HG02884 (cell line): ENCODE measurements around the gene CEP152.
"Not testable (repeated sequence)": the region's sequence is repeated elsewhere in the genome, so short reads cannot be mapped to it uniquely, and the experiment has no call there.

ENCODE experiments used
- ATAC-seq: cut with Tn5 transposase; IDR thresholded peaks from one replicate; pipeline ENCODE4 v1.9.1; 2021; ENCODE audit warnings: mild to moderate bottlenecking, moderate library complexity; ENCODE audit not compliant: unreplicated experiment

CEP152 gene

DNA sequence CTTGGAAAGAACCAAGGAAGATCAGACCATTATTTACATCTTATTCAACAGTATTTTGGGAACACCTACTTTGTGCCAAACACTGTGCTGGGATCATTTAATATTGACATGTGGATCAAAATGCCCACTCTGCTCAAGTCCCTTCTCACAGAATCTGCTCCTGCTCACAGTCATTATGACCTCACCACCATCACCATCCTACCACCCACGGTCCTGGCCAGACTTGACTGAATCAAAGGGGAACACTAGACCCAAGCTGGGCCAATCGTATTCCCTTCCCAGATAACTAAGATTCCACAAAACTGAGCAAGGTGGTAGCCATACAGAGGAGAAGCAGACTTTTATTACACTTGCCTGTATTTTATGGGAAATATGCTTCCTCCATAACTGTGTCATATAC, 3.4 kb upstream of the CEP152 start:
- ATAC-seq: no peak

DNA sequence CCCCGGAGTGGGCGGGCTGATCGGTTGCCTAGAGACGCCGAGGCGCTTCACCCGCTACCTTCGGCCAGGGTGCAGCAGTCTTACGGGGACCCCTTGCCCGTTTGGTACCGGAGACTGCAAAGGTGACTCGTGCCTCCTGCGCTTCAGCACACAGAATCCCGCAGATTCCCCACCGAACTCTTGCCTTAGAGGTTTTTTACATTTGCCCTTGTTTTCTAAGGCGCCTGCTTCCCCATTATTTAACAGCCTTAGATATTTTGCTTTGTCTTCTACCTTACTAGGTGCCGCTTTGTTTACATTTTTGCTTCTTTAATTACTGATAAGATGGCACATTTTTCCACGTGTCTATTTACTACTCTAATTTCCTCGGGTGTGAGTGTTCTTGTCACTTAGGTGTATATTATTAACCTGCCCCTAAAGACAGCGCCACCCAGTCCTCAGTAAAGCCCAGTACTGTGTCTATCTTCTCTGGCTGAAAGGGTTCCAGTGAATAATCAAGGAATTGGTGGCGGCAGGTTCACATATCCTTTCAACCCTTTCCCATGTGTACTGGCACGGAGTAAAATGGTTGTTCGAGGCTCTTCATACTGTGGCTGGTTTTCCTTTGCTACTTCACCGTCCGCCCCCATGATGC, 573 bp upstream of the CEP152 start:
- no peak for ATAC-seq

DNA sequence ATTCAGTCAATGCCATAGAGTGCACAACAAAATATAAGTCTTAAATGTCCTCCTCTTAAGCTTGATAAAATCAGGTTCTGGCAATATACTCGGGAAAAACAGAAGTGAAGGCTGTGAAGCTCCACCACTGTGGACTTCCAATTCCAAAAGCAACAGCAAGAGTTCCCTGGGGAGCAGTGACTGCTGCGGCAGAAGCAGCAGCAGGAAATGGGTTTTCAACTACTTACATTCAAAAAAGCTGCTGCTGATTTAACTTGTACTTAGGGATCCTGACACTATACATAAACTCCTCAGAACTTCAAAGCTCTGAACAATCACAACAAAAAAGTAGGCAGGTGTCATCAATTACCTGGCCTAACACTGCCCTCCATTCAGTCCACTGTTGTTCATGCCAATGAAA, 4.7 kb downstream of the CEP152 start:
- ATAC-seq: no peak

DNA sequence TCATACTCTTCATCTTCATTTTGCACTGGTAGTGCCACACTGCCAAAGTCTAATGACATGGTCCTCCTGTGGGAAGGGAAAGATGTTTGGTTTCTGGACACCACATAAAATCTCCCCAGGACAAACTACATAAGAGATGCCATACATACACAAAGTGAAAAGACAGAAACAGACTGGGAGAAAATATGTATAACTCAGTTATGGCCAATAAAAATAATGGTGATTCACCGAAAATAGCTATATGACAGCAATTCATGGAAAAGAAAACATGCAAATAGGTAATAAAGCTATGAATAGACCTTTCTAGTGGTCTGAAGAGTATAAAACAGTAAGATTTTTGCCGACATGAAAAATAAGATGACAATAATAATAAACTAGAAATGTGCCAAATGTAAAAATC, 5.3 kb downstream of the CEP152 start:
- no peak for ATAC-seq

DNA sequence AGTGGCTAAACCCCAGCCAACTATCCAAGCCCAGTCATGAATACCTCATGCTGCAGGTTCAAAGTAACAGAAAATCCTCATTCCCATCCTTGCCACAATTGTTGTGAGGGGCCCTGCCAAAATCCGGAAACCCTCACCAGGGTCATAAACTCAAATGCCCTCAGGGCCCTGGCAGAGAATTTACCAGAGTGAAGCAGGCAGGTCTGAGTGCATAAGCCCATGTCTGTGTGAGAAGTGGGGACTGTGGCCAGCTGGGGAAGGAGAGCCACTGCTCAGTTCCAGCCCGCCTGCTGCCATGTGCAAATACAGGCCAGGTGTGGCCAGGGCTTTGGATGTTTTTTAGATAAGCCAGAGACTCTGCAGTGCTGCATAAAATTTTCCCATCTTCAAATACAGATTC, 7.0 kb downstream of the CEP152 start:
- no peak for ATAC-seq

DNA sequence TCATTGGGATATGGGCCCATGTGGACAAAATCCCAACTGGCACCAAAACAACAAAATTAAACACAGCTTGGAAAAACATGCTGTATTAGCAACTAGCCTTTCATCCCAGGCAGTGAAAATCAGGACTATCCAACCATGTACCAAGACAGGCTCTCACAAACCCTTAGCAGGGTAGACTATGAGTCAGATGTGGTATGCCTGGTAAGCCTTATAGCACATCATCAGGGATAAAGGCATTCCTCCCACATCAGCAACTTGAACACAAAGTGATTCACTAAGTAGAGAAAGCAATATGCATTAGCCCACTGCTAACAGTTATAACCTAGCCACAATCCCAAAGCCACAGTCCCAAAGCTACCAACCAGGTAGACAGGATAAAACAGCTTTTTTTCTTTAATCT, 8.0 kb downstream of the CEP152 start:
- ATAC-seq: no peak

DNA sequence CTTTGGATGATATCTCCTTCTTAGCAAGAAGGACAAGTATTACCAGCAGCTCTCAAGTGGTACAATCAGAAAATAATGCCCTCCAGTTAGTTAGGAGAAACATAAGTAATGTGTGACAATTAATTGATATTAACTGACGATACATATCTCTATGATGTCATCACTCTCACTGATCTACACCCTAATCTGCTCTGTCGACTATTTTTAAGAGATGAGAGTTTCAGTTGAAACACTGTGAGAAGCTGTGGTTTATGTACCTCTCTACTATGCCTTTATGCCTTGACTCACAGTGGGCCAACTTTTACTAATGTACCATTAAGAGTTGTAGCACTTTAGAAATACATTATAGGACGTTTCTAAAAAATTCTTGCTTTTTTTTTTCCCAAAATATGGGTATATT, 8.6 kb downstream of the CEP152 start:
- ATAC-seq: no peak

DNA sequence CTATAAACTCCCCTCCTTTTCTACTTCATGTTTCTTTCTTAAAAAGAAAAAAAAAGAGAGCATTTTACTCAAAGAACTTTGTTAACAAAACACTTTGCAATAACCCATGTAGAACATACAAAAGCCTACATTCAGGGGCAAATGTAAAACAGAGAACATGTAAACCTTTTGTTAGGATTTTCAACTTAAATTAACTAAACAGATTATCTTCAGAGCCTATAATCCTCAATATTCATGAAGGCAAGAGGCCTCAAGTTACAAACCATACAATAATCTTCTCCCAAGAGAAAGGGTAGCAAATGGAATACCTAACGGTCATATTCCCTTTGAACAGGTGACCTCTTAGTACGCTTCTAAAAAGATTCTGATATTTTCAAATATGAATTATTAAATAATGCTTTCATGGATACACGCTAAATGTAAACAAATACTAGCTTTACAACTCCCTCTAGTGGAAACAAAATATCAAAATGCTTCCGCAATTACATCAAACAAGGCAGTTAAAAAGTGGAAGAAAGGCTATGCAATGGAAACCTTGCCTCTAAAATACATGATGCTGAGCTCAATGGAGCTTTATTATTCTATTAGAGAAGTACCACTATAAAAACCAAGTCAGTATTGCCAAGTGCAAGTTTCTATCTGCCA, 9.9 kb downstream of the CEP152 start:
- ATAC-seq: no peak

DNA sequence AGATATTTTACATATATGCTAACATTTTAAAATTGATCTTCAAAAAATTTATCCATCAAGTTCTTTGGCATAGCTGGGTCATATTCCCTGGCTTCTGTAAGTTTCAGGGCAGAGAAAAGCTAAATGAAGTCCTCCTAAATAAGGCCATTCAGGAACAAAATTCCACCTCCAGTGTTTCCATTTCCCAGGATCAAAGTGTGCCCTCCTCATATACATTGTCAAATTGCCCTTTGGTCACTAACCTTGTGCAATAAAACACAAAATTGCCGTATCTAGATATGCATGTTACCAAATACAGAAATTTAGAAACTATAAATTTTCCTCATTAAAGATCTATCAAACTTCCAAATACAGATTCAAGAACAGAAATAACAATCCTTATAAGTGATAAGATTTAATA, 10.6 kb downstream of the CEP152 start:
- no peak for ATAC-seq

DNA sequence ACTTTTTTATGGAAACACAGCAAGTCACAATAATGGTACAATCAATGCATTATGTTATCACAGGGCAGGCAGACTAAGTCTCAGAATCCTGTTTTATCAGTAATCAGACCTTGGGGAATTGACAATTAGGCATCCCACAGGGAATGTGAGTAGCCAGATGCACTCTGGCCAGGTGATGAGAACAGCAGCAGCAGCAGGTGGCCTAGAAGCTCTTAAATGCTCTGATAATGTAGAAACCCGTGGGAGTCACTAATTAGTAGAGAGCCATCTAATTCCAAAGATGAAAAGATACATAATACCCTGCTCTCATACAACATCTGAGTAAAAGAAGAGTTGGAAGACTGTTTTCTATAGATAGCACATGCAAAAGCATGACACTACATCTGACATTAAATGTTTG, 12.6 kb downstream of the CEP152 start:
- ATAC-seq: no peak

DNA sequence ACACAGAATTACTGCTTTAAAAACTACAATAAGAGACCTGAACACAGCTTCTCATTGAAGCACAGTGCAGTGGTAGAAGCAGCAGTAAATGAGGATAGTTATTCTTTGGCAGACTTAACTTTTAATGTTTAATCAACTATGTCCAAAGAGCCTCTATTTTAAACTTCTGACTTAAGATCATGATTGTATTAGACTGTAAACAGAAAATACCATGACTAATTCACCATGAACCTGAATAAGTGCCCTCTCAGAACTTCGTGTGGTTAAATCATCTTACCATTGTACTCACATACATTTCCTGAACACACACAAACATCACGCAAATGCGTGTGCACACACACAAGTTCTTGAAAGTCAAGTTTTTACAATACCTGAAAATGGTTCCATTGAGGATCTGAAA, 13.9 kb downstream of the CEP152 start:
- ATAC-seq: no peak

DNA sequence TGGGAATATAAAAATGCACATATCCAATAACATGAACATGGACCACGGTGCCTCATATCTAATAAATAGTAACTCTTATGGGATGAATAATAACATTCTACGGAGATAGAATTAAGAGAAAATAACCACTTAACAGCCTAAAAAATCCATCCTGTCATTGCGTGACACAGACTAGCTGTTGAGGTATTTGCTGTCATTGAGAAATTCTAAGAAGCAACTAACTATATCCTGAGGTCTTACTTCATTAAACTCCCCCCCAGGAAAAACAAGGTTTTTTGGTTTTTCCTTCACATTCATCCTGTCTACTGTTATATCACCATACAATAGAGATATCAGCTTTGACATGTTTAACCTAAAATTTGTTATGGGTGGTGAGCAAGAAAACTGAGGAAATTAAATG, 14.3 kb downstream of the CEP152 start:
- ATAC-seq: no peak

DNA sequence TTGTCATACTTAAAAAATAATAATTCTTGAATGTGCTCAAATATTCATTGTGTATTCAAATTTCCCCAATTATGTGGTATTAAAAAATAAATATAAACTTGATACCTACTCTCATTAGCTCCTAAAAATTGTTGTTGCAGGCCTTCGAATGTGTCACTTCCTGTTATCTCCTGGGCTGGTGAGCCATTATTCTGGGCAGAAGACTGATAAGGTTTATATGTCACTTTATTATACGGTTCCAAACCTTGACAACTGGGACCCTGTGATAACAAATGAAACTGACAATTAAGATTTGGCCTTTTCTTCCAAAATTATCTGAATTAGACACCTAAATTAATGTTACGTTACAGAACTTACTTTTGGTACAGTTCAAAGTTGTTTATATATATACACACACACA, 15.0 kb downstream of the CEP152 start:
- no peak for ATAC-seq

DNA sequence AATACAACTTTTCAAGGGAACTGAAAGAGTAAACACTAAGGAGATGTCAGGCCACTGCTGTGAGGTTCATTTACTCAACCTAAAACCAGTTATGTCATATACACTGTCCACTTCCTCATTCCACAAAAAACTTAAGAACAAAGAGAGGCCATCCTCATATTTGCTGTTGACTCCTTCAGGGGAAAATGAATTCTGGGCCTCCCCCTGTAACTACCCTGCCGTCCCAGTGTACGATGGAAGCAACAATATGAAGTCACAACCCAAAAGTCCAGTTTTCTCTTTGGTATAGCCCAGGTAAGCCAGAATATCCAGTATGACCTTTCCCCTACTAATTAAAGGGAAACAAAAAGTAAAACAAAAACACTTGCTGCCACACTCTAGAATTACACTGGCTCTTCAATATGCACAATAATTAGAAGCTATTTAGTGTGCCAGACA, 16.2 kb downstream of the CEP152 start:
- ATAC-seq: peak; percentile 99

DNA sequence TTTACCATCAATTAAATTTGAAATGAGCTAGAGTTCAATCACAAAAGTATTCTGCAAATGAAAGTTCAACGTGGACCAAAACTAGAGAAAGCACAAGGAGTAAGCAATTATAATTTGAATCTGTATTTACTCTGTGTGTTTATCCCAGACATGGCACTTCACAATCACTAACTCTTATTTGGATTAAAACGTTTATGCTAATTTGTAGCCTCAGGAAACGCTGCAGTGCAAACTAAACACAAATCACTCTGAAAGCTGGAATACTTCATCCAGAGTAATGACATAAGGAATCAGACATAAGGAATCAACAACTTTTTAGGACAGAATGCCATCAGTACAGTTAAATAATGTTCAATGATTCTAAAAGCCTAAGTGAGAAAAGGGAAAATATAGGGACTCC, 18.5 kb downstream of the CEP152 start:
- ATAC-seq: no peak

DNA sequence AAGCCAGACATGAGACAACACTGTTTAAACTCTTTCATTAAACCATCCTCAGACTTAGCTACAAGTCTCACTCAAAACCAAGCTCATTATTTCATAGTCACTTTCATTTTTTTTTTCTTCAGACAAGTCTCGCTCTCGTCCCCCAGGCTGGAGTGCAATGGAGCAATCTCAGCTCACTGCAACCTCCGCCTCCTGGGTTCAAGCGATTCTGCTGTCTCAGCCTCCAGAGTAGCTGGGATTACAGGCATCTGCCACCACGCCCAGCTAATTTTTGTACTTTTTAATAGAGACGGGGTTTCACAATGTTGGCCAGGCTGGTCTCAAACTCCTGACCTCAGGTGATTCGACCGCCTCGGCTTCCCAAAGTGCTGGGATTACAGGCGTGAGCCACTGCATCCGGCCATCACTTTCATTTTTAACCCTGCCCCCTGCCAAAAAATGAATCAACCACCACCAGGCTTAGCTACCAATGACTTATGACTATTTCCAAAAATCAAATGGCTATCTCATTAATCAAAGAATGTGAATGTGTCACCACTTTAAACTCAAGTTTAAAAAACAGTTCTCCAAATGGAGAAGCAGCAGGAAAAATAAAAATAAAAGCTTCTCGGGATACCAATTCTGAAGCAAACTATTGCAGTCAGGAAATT, 20.3 kb downstream of the CEP152 start:
- not testable (repeated sequence) for ATAC-seq

DNA sequence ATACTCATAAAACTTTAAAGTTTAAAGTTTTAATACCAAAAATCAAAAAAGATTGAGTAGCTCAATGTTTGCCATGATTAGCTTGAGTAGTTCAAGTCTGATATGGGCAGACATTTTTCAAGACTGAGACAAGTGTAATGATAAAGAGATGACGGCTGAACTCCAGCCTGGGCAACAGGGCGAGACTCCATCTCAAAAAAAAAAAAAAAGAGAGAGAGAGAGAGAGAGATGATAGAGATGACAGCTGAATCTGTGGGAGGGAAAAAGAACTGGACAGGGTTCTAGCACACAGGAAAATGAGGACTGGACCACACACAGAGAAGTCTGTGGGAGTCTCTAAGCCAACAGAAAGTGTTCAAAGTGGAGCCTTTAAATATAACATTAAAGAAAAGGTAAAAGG, 25.2 kb downstream of the CEP152 start:
- ATAC-seq: no peak

DNA sequence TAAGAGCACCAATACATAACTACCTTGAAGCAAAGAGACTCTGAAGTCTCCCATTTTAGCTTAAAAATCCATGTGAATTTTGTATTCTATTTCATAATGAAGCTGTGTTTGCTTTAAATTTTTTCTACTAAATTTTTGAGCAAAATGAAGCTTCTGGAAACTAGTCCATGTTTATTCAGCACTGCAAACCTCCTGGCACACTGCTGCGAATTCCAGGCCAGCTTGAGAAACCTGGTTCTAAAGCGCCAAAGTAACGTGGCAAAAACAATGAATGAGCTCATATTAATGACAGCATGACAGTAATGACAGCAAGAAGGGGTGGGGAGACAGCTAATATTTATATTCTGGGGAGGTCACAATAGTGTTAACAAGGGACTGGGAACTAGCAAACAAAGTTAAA, 25.7 kb downstream of the CEP152 start:
- ATAC-seq: no peak

DNA sequence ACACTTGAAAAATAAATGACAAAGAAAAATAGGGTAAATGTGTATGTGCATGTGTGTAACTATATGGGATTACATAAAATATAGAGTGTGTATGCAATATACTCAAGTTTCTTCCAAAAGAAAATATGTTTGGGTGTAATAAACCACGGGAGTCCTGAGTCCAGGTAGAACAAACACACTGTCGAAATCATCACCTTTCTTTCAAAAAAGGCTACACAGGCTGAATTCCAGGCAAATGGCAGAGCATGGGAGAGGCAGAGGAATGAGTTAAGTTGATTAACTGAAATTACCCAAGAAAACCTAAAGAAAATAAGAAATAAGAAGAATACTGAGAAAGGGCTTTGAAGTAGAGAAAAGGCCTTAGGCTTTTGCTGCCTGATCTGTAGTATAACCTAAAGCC, 26.1 kb downstream of the CEP152 start:
- ATAC-seq: no peak

DNA sequence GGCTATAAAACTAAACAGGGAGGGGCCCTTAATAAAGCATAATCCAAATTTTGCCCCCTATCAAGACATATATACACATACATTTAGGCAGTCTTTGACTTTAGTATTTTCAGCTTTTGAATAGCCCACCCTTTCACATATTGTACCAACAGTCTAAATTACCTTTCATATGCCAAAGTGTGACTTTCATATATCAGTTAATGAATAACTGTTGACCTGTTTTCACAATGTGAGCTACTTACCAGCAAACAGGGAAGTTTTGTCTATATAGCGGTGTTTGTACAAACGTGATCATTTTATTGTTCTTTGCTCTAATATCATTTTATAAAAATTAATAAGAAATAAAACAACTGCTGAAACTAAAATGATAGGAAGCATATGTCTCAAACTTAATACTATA, 28.0 kb downstream of the CEP152 start:
- no peak for ATAC-seq

DNA sequence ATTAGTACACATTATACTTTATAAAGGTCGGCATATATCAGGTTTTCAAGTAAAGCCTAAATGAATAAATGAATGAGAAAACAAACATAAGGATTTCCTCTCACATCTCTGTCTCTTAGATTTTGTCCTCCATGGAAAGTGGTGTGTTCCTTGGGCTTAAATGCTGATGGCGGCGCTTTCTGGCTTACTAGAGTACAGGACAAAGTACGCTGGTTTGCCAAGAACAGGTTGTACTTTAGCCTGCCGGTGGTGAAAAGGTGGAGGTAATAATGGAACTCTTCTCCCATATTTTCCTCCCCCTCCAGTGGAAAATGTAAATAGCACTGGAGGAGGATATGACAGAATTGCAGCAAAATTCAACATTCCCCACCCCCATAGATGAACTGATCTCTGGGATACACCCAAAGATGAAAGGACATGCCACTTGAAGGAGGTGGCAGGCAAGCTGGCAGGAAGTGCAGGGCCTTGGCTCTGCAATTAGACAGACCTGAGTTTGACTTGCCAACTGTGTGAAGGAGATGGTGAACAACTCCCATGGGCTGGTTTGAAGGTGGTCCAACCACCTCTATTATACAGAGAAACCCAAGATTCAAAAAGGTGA, 29.3 kb downstream of the CEP152 start:
- no peak for ATAC-seq

DNA sequence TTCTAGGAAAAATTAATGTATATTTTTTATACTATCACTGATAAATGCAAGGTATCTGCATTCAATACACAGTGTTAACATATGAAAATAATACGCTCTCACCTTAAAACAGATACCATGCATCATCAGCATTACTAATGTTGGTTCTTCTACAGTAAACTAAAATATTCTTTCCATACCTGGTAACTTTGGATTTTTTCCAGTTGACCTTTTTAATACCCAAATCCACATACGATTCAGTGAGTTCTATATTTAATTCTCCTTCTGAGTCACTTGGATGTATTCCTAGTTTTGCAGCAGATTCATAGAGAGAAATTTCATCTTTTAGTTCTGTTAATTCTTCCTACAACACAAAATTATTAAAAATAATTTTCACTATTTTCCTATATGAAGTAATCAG, 29.9 kb downstream of the CEP152 start:
- ATAC-seq: no peak
